Mesendoderm (in vitro differentiated cells): ENCODE data around the gene LZIC.

Source experiments
- DNase-seq: peaks from one replicate; pipeline ENCODE4 v3.0.0; 2013
- H2AK5ac ChIP-seq: 2 replicates; pipeline ENCODE4 v1.6.1; 2013; ENCODE audit warnings: low read length, inconsistent platforms
- H2BK120ac ChIP-seq: 2 replicates; pipeline ENCODE4 v1.6.1; 2013; ENCODE audit warnings: low read depth, mild to moderate bottlenecking, low read length, moderate library complexity, mixed read lengths
- H2BK15ac ChIP-seq: replicated peaks from 2 replicates; pipeline ENCODE4 v1.6.1; 2013; ENCODE audit warnings: low read depth, mild to moderate bottlenecking, moderate library complexity
- H2BK5ac ChIP-seq: 2 replicates; pipeline ENCODE4 v1.6.1; 2013; ENCODE audit warnings: low read length, inconsistent platforms
- H3K18ac ChIP-seq: 2 replicates; pipeline ENCODE4 v1.6.1; 2013; ENCODE audit warnings: mild to moderate bottlenecking, low read length, mixed read lengths
- H3K23ac ChIP-seq: one replicate; pipeline ENCODE4 v1.6.1; 2013; ENCODE audit warnings: low read length
- H3K27ac ChIP-seq: 2 replicates; pipeline ENCODE4 v1.5.1; 2013; ENCODE audit warnings: low read depth, mild to moderate bottlenecking, inconsistent platforms, low read length, moderate library complexity
- H3K27me3 ChIP-seq: 2 replicates; pipeline ENCODE4 v1.6.1; 2013; ENCODE audit warnings: low read length, control low read depth, mild to moderate bottlenecking, inconsistent platforms; ENCODE audit not compliant: insufficient read depth, poor library complexity
- H3K36me3 ChIP-seq: 2 replicates; pipeline ENCODE4 v1.6.1; 2013; ENCODE audit warnings: low read length, inconsistent platforms; ENCODE audit not compliant: control insufficient read depth, insufficient read depth
- H3K4ac ChIP-seq: one replicate; pipeline ENCODE4 v1.6.1; 2013; ENCODE audit warnings: low read depth, mild to moderate bottlenecking, low read length, moderate library complexity
- H3K4me1 ChIP-seq: 2 replicates; pipeline ENCODE4 v1.6.1; 2013; ENCODE audit warnings: low read depth, low read length, inconsistent platforms; ENCODE audit not compliant: control insufficient read depth
- H3K4me2 ChIP-seq: 2 replicates; pipeline ENCODE4 v1.6.1; 2013; ENCODE audit warnings: low read length
- H3K4me3 ChIP-seq: 2 replicates; pipeline ENCODE4 v1.5.1; 2013; ENCODE audit warnings: mild to moderate bottlenecking, low read length
- H3K56ac ChIP-seq: one replicate; pipeline ENCODE4 v1.6.1; 2013; ENCODE audit warnings: low read length
- H3K79me1 ChIP-seq: 2 replicates; pipeline ENCODE4 v1.6.1; 2013; ENCODE audit warnings: low read length, inconsistent platforms
- H3K79me2 ChIP-seq: 2 replicates; pipeline ENCODE4 v1.6.1; 2013; ENCODE audit warnings: mild to moderate bottlenecking, low read length; ENCODE audit not compliant: control insufficient read depth, insufficient read depth
- H3K9ac ChIP-seq: 2 replicates; pipeline ENCODE4 v1.6.1; 2013; ENCODE audit warnings: low read length, inconsistent platforms
- H4K5ac ChIP-seq: one replicate; pipeline ENCODE4 v1.6.1; 2013; ENCODE audit warnings: low read length
- H4K8ac ChIP-seq: one replicate; pipeline ENCODE4 v1.6.1; 2013; ENCODE audit warnings: low read depth, mild to moderate bottlenecking, control low read depth, low read length, moderate library complexity
- WGBS: extraction: QIAGEN DNeasy Blood & Tissue Kit; methylation state at CpG from one replicate; pipeline ENCODE4 v1.1.7; 2013; ENCODE audit warnings: low lambda C conversion rate, missing lambda C conversion rate; ENCODE audit not compliant: insufficient coverage; ENCODE audit errors: extremely low coverage; 5-methylcytosine and 5-hydroxymethylcytosine counted together

The LZIC gene

DNA sequence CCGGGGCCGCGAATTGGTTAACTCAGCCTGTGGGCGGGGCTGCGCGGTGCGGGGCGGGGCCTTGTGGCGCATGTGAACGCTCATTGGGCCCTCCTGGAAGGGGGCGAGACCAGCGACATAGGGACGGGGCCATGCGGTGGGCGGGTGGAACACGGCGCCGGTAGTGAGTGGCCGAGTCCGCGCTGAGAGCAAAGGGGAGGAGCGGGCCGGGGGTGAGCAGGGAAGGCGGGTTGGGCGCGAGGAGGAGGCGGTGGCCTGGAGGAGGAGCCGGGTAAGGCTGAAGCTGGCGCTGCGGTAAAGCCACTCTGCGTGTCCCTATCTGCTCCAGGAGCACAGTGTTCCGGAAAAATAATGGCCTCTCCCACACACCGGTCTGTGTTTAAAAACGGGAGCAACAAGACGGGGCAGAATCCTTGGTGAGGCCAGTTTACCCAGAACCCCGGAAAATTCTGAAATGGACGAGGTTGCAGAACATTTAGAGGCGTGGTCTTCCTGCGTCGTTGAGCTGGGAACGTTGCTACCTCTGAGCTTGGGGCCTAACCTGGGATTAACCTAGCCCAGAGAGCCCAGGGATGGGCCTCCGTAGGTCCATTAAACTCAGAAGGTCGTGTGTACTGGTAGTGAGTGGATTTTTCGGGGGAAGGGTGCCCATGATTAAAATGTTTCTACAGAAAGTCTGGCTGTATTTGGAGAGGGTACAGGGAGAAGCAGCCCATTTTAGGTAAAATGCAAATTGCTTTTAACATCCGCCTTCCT lies 32.6 kb downstream of the LZIC start:
- Histone ChIP-seq H3K56ac (peak overlapping the region; percentile 78), H2AK5ac (no peak overlapping the region), H3K4me2 (peak overlapping the region; percentile 45), H3K4ac (peak overlapping the region; percentile 82), H3K27me3 (no peaks in the 10 kb centered on the region), H2BK120ac (peak overlapping the region; percentile 15), H3K27ac (peak overlapping the region; percentile 91), H3K4me1 (no peaks in the 10 kb centered on the region), H3K79me1 (peaks cover 6% of the 10 kb centered on the region), H3K79me2 (peaks cover 4% of the 10 kb centered on the region), H3K18ac (peak overlapping the region; percentile 95), H2BK15ac (no peak overlapping the region), H2BK5ac (peak overlapping the region; percentile 77), H3K36me3 (no peaks in the 10 kb centered on the region), H3K4me3 (peak overlapping the region; percentile 45), H3K23ac (no peak overlapping the region), H4K5ac (no peak overlapping the region), H3K9ac (peak overlapping the region; percentile 68), H4K8ac (no peak overlapping the region)
- WGBS: no CpG with 5 or more reads among the region's 45 CpGs
- DNase-seq: peak; percentile 99

DNA sequence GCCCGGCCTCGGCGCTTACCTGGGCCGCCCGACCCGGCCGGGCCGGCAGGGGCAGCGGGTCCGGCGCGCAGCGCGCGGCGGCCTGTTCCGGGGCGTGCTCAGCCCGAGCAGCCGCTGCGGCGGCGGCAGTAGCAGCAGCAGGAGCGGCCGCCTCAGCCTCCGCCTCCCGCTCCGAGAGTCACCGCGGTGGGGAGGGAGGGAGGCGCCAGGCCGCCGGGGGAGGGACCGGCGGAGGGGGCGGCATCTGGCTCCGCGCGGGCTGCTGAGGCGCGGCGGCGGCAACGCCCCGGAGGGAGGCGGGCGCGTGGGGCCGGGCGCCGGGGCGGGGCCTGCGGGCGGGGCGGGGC lies 33.1 kb downstream of the LZIC start, which contains the start of gene CTNNBIP1:
Gene CTNNBIP1 (minus strand): TSS at position 194 of the 347 bp plus-strand sequence. CDS start 38,205 bp downstream, outside the sequence.
- H2BK15ac ChIP-seq: no peak within 1 kb of the TSS
- WGBS: no CpG with 5 or more reads among the region's 55 CpGs
- DNase-seq: no peak
- H2BK120ac ChIP-seq: peak within 1 kb of the TSS; percentile 15
- H3K4me3 ChIP-seq: peak within 1 kb of the TSS; percentile 75
- peak within 1 kb of the TSS; percentile 82 for H3K4me2 ChIP-seq
- H3K23ac ChIP-seq: peak within 1 kb of the TSS; percentile 29
- H3K4me1 ChIP-seq: no peaks in the 10 kb centered on the region
- peaks cover 6% of the 10 kb centered on the region for H3K79me1 ChIP-seq
- H2BK5ac ChIP-seq: peak within 1 kb of the TSS; percentile 77
- peaks cover 4% of the 10 kb centered on the region for H3K79me2 ChIP-seq
- H3K27ac ChIP-seq: peak within 1 kb of the TSS; percentile 91
- H4K5ac ChIP-seq: no peak within 1 kb of the TSS
- no peak within 1 kb of the TSS for H4K8ac ChIP-seq
- H3K56ac ChIP-seq: peak within 1 kb of the TSS; percentile 90
- H3K27me3 ChIP-seq: no peaks in the 10 kb centered on the region
- H2AK5ac ChIP-seq: no peak within 1 kb of the TSS
- H3K18ac ChIP-seq: peak within 1 kb of the TSS; percentile 95
- H3K9ac ChIP-seq: peak within 1 kb of the TSS; percentile 80
- no peaks in the 10 kb centered on the region for H3K36me3 ChIP-seq
- H3K4ac ChIP-seq: peak within 1 kb of the TSS; percentile 82

DNA sequence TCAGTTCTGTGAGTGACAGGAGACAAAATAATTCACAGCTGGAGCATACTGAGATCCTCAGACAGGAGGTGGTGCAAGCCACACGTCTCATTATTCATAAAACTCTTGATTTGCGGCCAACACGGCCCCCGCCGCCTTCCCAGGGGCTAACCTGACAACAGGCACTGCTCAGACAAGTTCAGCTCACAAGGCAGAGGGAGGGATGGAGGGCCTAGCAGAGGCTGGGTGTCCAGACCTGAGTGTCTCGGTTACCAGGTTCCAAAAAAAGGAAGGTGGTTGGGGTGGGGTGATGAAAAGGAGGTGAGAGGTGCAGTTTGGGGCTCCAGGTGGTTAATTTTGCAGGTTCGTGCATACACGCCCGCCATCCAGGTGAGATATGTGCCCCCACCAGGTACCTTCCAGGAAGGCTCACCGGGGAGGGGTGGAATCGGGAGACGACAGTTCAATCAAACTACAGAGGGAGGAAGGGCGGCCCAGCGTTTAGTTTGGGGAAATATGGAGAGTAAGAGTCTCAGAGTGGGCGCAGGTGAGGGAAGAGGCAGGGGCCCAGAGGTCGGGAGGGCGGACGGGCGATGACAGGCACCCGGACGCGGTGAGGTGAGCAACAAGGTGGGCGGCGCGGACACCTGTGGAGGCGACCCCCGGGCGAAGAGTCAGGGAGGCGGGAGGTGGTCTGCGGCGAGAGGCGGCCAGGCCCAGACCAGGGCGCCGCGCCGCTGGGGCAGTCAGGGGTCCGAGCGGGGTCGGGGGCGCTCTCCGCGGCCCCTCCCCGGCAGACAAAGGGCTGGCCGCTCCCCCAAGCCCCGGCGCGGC lies 33.8 kb downstream of the LZIC start:
- Histone ChIP-seq H3K36me3 (no peaks in the 10 kb centered on the region), H2BK15ac (no peak overlapping the region), H4K8ac (no peak overlapping the region), H3K23ac (peak overlapping the region; percentile 29), H2BK120ac (no peak overlapping the region), H3K4me1 (no peaks in the 10 kb centered on the region), H3K4ac (no peak overlapping the region), H3K4me2 (peak overlapping the region; percentile 82), H2AK5ac (no peak overlapping the region), H3K79me2 (peaks cover 4% of the 10 kb centered on the region), H3K4me3 (peak overlapping the region; percentile 75), H3K79me1 (peaks cover 8% of the 10 kb centered on the region), H3K56ac (peak overlapping the region; percentile 90), H3K18ac (peak overlapping the region; percentile 34), H3K27me3 (no peaks in the 10 kb centered on the region), H4K5ac (no peak overlapping the region), H2BK5ac (no peak overlapping the region), H3K9ac (peak overlapping the region; percentile 80), H3K27ac (peak overlapping the region; percentile 48)
- DNase-seq: peak; percentile 21
- WGBS: no CpG with 5 or more reads among the region's 47 CpGs

DNA sequence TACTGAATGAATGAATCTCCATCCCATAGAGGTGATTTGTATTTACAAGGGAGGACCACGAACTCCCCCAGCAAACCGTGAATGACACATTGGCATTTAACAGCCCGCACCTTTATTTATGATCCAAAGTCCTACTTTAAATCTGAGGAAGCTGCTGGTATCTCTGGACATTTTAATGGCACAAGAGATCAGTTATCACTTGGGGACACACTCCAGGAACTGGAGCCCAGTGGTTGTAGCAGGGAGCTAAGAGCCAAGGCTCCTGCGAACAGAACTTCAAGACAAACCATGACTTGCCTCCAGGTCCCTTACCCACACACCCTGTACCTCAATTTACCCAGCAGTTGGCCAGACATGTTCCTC lies 34.3 kb downstream of the LZIC start:
- Histone ChIP-seq H2BK120ac (no peak overlapping the region), H3K79me2 (peaks cover 4% of the 10 kb centered on the region), H3K27ac (no peak overlapping the region), H3K23ac (no peak overlapping the region), H2BK5ac (no peak overlapping the region), H3K4ac (no peak overlapping the region), H2BK15ac (no peak overlapping the region), H3K4me3 (no peak overlapping the region), H3K27me3 (no peaks in the 10 kb centered on the region), H3K18ac (no peak overlapping the region), H4K5ac (no peak overlapping the region), H3K4me1 (no peaks in the 10 kb centered on the region), H3K79me1 (peaks cover 8% of the 10 kb centered on the region), H3K4me2 (peak overlapping the region; percentile 82), H2AK5ac (no peak overlapping the region), H3K36me3 (no peaks in the 10 kb centered on the region), H4K8ac (no peak overlapping the region), H3K56ac (peak overlapping the region; percentile 90), H3K9ac (peak overlapping the region; percentile 80)
- no peak for DNase-seq
- no CpG with 5 or more reads among the region's 4 CpGs for WGBS

DNA sequence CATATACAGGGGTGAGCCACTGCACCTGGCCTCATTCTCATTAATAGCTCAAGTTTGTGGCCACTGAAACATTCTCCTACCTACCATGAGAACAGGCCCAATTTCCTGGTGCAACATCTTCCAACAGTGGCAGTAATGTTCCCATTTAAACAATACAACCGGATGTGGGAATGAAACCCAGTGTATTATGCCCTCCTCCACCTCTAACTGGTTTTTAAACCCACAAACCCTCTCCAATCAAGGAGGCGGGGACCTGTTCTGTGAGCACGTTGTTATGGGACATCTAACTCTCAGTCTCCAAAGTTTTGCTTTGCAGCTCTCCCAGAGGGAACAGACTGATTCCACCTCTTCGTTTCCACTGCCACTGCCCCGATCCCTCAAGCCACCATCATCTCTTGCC lies 35.8 kb downstream of the LZIC start:
- Histone ChIP-seq H3K27me3 (no peaks in the 10 kb centered on the region), H3K18ac (no peak overlapping the region), H3K4me1 (no peaks in the 10 kb centered on the region), H3K27ac (no peak overlapping the region), H3K4me2 (no peak overlapping the region), H3K79me1 (peaks cover 8% of the 10 kb centered on the region), H3K9ac (no peak overlapping the region), H3K56ac (no peak overlapping the region), H3K23ac (no peak overlapping the region), H2AK5ac (no peak overlapping the region), H3K79me2 (peaks cover 4% of the 10 kb centered on the region), H4K8ac (no peak overlapping the region), H3K4me3 (no peak overlapping the region), H2BK120ac (no peak overlapping the region), H3K36me3 (no peaks in the 10 kb centered on the region), H2BK5ac (no peak overlapping the region), H3K4ac (no peak overlapping the region), H2BK15ac (no peak overlapping the region), H4K5ac (no peak overlapping the region)
- no CpG with 5 or more reads among the region's 5 CpGs for WGBS
- no peak for DNase-seq
